Immature natural killer cell (primary cell): Measurements from ENCODE around the gene HMX2. TPM values are rescaled to one million over a fixed set of nuclear protein-coding genes. Genes with fewer than 3 reads are reported as not detected.

Experiments used
- DNase-seq, 3 donors: peaks; one replicate each; pipeline ENCODE4 v3.0.0; 2022; ENCODE audit warnings: mixed read lengths in 1 of 3
- H3K27ac Mint-ChIP-seq, 6 donors: one replicate each; pipeline ENCODE4 v1.8.0; 2020; ENCODE audit warnings: mixed read lengths in 6 of 6, mild to moderate bottlenecking in 5 of 6, inconsistent platforms in 4 of 6, moderate library complexity in 3 of 6
- H3K27me3 Mint-ChIP-seq, 3 donors: one replicate each; pipeline ENCODE4 v1.8.0; 2020 to 2021; ENCODE audit warnings: low read depth in 3 of 3, mild to moderate bottlenecking in 3 of 3, mixed read lengths in 3 of 3, moderate library complexity in 3 of 3, inconsistent platforms in 1 of 3
- H3K36me3 Mint-ChIP-seq, 3 donors: one replicate each; pipeline ENCODE4 v1.8.0; 2020; ENCODE audit warnings: mixed read lengths in 3 of 3, inconsistent platforms in 2 of 3, mild to moderate bottlenecking in 2 of 3
- H3K4me1 Mint-ChIP-seq, 2 donors: one replicate each; pipeline ENCODE4 v1.8.0; 2020; ENCODE audit warnings: inconsistent platforms in 2 of 2, mild to moderate bottlenecking in 2 of 2, mixed read lengths in 2 of 2, moderate library complexity in 1 of 2
- H3K4me3 Mint-ChIP-seq, 5 donors: one replicate each; pipeline ENCODE4 v1.8.0; 2020; ENCODE audit warnings: mild to moderate bottlenecking in 5 of 5, mixed read lengths in 5 of 5, inconsistent platforms in 3 of 5, moderate library complexity in 3 of 5
- H3K9me3 Mint-ChIP-seq, 6 donors: one replicate each; pipeline ENCODE4 v1.8.0; 2020; ENCODE audit warnings: mild to moderate bottlenecking in 6 of 6, mixed read lengths in 6 of 6, inconsistent platforms in 4 of 6, moderate library complexity in 3 of 6
- polyA plus RNA-seq, 3 donors: library from polyadenylated mRNA; unstranded; fragments of 300-500 nt; fragmentation: Illumina TruSeq; gene quantifications; one replicate each; pipeline ENCODE4 v1.2.3, GENCODE V29; 2021

Gene HMX2
- polyA plus RNA-seq, 3 donors from 2014 or later, result not detected

DNA sequence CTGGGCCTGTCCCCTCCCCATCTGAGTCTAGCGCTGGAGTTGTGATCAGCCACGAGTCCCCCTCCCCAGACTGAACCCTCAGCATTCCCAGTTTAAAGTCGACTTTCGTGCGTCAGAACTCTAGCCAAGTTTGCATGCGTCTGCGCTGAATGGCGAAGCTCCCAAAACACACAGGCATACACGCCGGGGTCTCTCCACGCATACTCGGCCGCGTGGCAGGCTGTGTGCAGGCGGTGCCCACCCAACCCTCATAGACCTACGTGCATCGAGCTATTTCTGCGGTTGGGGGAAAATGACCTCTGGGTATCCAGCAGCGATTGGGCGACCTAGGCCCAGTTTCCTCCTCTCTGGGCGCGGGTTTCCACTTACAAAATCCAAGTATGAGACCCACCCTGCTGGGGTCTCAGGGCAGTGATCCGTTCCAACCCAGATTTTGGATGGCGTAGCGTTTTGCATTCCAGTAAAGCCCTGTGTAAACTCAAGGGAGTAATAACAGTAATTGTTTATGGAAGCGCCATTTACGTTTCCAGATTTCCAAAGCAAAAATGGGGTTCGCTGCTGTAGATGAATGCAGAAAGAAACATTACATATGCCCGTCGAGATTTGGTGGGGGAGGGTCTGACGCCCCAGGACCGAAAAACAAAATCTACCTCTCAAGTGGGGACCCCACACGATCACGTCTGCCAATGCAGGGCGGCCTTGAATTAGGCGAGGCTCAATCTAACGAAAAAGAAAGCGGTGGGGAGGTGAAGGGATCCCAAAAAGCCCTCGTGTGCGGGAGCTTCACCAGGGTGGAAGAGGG, 14.2 kb upstream of the HMX2 start:
- Mint-ChIP-seq H3K4me3 (peak overlapping the region in 4 of 5 donors; percentile 49 to 69 (median 66)), H3K9me3 (peaks cover 0 to 4% (median 0%) of the 10 kb centered on the region in 6 donors), H3K36me3 (peaks cover 0 to 3% (median 0%) of the 10 kb centered on the region in 3 donors), H3K4me1 (peaks cover 30 to 32% of the 10 kb centered on the region in 2 donors), H3K27me3 (peaks cover 36 to 62% (median 42%) of the 10 kb centered on the region in 3 donors), H3K27ac (no peak overlapping the region)
- DNase-seq, result no peak

DNA sequence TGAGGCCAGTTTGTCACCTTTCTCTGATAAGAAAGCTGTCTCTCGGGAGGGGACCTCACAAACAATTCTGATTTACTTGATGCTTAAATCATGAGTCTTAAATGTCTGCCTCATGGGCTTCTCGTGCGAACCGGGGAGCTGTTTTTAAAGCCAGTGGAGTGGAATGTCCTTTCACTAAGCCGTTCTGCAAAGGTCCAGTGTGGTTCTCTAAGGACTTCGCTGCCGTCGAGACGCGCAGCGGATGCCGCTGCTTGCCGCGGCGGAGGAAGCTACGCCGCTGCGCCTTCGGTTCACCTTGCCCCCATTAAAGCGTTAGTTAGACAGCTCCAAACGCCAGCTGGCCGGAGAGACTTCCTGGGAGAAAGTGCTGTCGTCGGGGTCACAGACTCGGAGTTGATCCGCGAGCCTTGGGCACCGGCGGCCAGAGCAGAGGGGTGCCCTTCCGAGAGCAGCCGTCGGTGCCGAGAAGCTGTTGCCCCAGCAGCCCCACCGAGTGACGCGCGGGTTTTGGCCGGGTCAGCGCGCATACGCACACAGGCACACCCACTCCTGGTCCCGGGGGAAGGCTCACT, 13.5 kb upstream of the HMX2 start:
- DNase-seq, result no peak
- peaks cover 0 to 5% (median 0%) of the 10 kb centered on the region in 6 donors for H3K9me3 Mint-ChIP-seq

DNA sequence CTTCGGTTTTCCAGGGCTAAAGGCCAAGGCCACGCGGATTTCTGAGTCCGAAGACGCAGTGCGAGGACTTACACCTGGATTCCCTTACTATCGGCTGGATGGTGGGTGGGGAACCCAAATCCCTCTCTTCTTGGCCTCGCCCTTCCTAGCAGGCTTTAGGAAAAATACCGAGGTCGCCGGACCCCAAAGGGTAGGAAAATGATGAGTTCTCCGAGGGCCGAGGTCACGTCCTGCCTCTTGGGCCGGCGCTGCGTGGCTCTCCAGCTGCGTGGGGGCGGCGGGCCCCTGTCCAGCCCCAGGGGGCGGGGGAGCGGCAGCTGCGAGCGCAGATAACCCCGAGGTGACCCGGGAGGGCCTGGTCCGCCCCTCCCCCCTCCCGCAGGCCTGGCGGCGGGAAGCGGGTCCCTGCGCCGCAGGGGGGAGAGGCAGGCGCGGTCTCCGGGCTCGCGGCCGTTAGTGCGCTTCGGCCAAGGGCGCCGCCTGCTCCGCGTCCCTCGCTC, 13.0 kb upstream of the HMX2 start:
- Mint-ChIP-seq H3K4me3 (peak overlapping the region in 4 of 5 donors; percentile 44 to 69 (median 58)), H3K4me1 (peaks cover 30 to 32% of the 10 kb centered on the region in 2 donors), H3K36me3 (peaks cover 0 to 3% (median 0%) of the 10 kb centered on the region in 3 donors), H3K9me3 (peaks cover 0 to 5% (median 0%) of the 10 kb centered on the region in 6 donors), H3K27ac (no peak overlapping the region), H3K27me3 (peaks cover 33 to 71% (median 54%) of the 10 kb centered on the region in 3 donors)
- no peak for DNase-seq

More for the DNA sequence above, 13.5 kb upstream of the HMX2 start:
- Mint-ChIP-seq H3K4me3 (peak overlapping the region; percentile 30 to 69 (median 63)), H3K4me1 (peaks cover 30 to 32% of the 10 kb centered on the region in 2 donors), H3K27me3 (peaks cover 33 to 69% (median 49%) of the 10 kb centered on the region in 3 donors), H3K27ac (no peak overlapping the region), H3K36me3 (peaks cover 0 to 3% (median 0%) of the 10 kb centered on the region in 3 donors)

DNA sequence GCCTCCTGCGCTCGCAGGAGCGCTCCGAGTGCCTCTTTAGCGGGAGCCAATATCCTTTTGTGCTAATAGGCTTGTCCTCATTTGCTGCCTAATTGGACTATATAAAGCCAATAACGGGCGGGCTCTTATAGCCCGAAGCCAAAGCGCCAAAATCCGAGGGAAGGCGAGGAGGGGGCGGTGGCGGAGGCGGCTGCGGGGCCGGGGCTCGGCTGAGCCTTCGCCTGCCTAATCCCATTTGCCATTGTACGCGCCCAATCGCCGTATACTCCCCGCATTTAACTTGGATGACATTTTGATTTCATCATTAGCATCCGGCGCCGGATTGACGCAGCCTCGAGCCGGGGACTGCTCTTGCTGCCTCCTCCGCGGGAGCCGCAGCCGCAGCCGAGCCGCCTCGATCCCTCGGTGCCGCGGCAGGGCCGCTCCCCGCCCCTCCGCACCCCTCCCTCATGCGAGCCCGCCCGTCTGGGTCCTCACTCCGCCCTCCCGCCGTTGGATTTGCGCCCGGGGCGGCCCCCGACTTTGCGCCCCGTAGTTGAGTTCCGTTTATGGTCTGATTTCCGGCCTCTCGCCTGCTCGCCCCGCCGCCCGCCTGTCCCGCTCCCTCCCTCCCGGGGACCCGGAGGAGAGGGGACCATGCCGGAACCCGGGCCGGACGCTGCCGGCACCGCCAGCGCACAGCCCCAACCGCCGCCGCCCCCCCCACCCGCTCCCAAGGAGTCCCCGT, 12.4 kb upstream of the HMX2 start, which contains the start of gene HMX3:
Gene HMX3 (plus strand): TSS at position 556 of the 727 bp plus-strand sequence. CDS start 81 bp downstream, at position 637.
- Mint-ChIP-seq H3K27ac (no peak within 1 kb of the TSS), H3K4me3 (peak within 1 kb of the TSS; percentile 40 to 69 (median 60)), H3K27me3 (peaks cover 33 to 71% (median 53%) of the 10 kb centered on the region in 3 donors), H3K4me1 (peaks cover 30 to 34% of the 10 kb centered on the region in 2 donors), H3K36me3 (peaks cover 0 to 3% (median 0%) of the 10 kb centered on the region in 3 donors), H3K9me3 (peaks cover 0 to 5% (median 0%) of the 10 kb centered on the region in 6 donors)
- DNase-seq, result peak in 1 of 3 donors; percentile 29

DNA sequence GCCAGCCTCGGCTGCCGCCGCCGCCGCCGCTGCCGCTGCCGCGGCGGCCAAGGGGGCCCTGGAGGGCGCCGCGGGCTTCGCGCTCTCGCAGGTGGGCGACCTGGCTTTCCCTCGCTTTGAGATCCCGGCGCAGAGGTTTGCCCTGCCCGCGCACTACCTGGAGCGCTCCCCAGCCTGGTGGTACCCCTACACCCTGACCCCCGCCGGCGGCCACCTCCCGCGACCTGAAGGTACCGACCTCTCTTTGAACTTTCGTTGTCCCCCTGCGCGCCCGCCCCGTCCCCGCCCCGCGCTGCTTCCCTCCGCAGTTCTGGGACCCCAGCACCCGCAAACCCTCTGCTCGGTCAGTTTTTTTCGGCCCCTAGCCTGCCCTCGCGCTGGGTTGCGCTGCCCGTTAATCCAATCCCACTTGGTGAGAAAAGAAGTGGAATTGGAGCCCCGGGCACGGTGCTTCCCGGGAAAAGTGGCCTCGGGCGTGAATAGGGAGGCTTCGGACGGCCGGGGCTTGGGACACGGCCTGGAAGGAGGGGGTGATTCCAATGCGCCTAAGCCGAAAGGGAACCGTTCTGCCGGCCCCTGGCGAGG, 11.6 kb upstream of the HMX2 start:
- Mint-ChIP-seq H3K4me3 (peak overlapping the region; percentile 23 to 64 (median 35)), H3K27ac (no peak overlapping the region), H3K4me1 (peaks cover 30 to 34% of the 10 kb centered on the region in 2 donors), H3K27me3 (peaks cover 31 to 77% (median 59%) of the 10 kb centered on the region in 3 donors), H3K36me3 (peaks cover 0 to 3% (median 0%) of the 10 kb centered on the region in 3 donors), H3K9me3 (peaks cover 0 to 5% (median 0%) of the 10 kb centered on the region in 6 donors)
- no peak for DNase-seq

DNA sequence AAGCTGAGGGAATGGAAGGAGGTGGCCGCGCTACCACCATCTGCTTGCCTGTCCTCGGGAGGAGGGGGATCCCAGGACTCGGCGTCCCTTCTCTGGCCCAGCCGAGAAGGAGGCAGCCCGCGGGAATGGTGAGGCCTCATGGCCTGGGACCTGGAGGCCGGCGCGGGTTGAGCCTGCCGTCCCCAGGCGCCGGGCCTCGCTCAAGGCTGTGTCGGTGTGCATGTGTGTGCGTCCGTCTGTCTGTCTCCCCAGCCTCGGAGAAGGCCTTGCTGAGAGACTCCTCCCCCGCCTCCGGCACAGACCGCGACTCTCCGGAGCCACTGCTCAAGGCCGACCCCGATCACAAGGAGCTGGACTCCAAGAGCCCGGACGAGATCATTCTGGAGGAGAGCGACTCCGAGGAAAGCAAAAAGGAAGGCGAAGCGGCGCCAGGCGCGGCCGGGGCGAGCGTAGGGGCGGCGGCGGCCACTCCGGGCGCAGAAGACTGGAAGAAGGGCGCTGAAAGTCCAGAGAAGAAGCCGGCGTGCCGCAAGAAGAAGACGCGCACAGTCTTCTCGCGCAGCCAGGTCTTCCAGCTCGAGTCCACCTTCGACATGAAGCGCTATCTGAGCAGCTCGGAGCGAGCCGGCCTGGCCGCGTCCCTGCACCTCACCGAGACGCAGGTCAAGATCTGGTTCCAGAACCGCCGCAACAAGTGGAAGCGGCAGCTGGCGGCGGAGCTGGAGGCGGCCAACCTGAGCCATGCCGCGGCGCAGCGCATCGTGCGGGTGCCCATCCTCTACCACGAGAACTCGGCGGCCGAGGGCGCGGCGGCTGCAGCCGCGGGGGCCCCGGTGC, 10.9 kb upstream of the HMX2 start:
- Mint-ChIP-seq H3K27me3 (peaks cover 37 to 77% (median 62%) of the 10 kb centered on the region in 3 donors), H3K9me3 (peaks cover 0 to 5% (median 0%) of the 10 kb centered on the region in 6 donors), H3K27ac (no peak overlapping the region), H3K4me3 (peak overlapping the region; percentile 50 to 72 (median 69)), H3K36me3 (peaks cover 0 to 3% (median 0%) of the 10 kb centered on the region in 3 donors), H3K4me1 (peaks cover 34 to 35% of the 10 kb centered on the region in 2 donors)
- DNase-seq, result no peak

DNA sequence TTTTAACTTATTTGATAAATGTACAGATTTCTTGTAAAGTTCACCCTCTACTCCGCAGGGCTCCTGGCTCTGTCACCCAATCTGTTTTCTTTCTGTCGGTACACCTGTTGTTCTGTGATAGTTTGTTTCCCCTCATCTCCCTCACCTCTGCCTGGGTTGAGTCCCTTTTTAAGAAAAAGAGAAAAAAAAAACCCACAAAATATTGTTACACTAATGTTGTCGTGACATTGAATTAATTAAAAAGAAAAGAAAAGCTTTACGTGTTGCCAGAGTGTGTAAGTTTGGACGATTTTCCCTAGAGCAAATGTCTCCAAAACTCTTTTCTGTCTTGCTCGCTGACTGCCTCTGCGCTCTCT, 8.8 kb upstream of the HMX2 start:
- H3K4me1 Mint-ChIP-seq, result peaks cover 18 to 19% of the 10 kb centered on the region in 2 donors
- peaks cover 38 to 68% (median 44%) of the 10 kb centered on the region in 3 donors for H3K27me3 Mint-ChIP-seq
- H3K27ac Mint-ChIP-seq, result no peak overlapping the region
- no peaks in the 10 kb centered on the region for H3K36me3 Mint-ChIP-seq
- no peak for DNase-seq
- H3K9me3 Mint-ChIP-seq, result peaks cover 0 to 5% (median 0%) of the 10 kb centered on the region in 6 donors
- H3K4me3 Mint-ChIP-seq, result peak overlapping the region in 1 of 5 donors; percentile 10

DNA sequence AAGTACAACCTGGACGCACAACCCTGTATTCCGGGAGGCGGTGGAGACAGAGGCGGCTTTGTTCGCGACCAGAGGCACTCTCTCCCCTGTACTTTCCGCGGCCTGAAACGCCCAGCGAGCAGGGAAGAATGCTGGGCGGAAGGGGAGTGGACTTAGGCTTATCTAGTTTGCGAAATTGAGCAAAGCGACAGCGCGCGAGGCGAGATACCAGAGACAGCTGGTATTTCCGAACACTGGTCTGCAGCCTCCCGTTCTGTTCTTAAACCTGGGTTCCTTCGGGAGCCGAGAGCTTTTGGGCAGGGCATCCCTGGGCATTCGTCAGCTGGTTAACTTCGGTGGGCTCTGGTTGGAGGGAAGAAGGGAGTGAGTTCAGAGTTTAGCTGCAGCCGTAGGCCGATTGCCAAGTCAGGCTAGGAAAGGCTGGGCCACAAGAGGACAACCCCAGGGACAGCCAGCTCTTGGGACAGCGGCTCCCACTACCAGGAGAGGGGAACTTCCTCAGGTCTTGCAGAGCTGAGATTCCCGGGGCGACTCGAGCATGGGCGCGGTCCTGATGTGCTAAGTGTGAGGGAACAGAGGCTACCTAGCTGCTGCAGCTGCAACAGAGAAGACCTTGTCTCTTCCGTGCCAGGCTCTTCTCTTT, 8.3 kb upstream of the HMX2 start:
- H3K36me3 Mint-ChIP-seq, result no peaks in the 10 kb centered on the region
- peak overlapping the region in 1 of 5 donors; percentile 10 for H3K4me3 Mint-ChIP-seq
- no peak for DNase-seq
- H3K27me3 Mint-ChIP-seq, result peaks cover 42 to 68% (median 44%) of the 10 kb centered on the region in 3 donors
- H3K9me3 Mint-ChIP-seq, result peaks cover 0 to 4% (median 0%) of the 10 kb centered on the region in 6 donors
- peaks cover 13 to 14% of the 10 kb centered on the region in 2 donors for H3K4me1 Mint-ChIP-seq
- H3K27ac Mint-ChIP-seq, result no peak overlapping the region

DNA sequence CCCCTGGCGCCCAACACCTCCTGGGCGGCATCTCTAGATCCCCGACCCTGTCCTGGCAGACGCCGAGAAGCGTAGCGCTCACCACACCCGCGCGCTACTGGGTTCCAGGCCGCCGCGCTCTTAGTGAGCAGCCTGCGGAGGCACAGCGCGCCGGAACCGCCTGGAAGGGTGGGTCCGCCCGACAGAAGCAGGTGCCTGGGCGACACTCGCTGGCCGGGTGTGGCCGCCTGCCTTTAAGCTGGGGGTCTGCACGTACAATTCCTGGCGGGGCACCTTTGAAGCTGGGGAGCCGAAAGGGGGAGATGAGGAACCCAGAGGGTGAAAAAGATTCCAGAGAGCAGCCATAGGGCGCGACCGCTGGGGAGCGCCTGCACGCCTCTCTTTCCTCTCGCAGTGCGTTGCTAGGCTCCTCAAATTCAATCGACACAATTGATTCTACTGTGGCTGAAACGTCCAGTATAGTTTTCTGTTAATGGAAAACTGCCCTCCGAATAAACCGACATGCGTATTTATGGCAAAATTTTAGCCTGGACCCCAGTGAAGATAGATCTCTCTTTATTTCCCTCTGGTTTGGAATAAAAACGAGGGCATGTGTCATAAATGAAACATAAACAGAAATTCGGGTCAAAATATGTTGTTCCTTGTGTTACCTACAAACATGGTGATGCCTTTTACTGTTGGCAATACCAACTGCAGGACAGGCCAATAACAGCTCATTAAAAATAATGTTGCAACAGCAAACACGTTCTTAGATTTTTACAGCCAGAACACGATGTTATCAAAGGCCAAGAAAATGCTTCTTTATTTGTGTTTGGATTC, 7.6 kb upstream of the HMX2 start:
- Mint-ChIP-seq H3K9me3 (peaks cover 0 to 4% (median 0%) of the 10 kb centered on the region in 6 donors), H3K4me1 (peaks cover 10 to 11% of the 10 kb centered on the region in 2 donors), H3K4me3 (no peak overlapping the region), H3K27ac (no peak overlapping the region), H3K36me3 (no peaks in the 10 kb centered on the region), H3K27me3 (peaks cover 44 to 70% (median 52%) of the 10 kb centered on the region in 3 donors)
- DNase-seq, result no peak

DNA sequence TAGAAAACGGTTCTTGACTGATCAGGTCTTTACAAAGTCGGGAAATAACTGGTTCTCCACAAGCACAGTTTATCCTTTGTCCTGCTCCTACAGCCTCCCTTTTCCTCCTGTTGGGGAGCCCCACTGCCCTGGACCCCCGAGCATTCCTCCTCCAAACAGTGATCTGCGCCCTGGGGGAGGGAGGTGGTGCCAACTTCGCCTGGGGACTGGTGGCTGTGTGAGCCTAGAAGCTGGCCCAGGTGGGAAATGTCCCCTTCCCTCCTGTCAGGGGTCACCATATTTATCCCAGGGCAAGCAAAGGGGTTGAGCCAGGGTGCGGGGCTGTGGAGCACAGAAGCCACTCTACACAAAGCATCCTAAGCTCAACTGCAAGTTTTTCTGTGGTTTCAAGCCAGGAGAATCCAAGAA, 6.9 kb upstream of the HMX2 start:
- no peak for DNase-seq
- no peaks in the 10 kb centered on the region for H3K36me3 Mint-ChIP-seq
- peaks cover 44 to 72% (median 56%) of the 10 kb centered on the region in 3 donors for H3K27me3 Mint-ChIP-seq
- H3K4me3 Mint-ChIP-seq, result no peak overlapping the region
- H3K27ac Mint-ChIP-seq, result no peak overlapping the region
- peaks cover 0 to 4% (median 0%) of the 10 kb centered on the region in 6 donors for H3K9me3 Mint-ChIP-seq
- peaks cover 10 to 11% of the 10 kb centered on the region in 2 donors for H3K4me1 Mint-ChIP-seq
